ENCODE measurements around the gene ELK1.

DNA sequence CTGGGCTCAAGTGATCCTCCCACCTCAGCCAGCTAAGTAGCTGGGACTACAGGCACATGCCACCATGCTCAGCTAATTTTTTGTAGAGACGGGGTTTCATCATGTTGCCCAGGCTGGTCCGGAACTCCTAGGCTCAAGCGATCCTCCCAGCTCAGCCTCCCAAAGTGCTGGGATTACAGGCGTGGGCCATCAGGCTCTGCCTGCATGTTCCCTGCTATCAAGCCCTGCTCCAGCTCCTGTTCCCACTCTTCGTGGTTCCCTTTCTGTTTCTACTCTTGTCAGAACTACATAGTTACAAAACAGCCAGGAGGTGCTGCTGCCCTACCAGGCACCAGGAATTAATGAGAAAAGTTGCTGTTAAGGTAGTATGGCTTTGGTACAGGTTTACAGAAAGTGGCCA lies 59.4 kb downstream of the ELK1 start:
- TF ChIP-seq, protein P1, sequence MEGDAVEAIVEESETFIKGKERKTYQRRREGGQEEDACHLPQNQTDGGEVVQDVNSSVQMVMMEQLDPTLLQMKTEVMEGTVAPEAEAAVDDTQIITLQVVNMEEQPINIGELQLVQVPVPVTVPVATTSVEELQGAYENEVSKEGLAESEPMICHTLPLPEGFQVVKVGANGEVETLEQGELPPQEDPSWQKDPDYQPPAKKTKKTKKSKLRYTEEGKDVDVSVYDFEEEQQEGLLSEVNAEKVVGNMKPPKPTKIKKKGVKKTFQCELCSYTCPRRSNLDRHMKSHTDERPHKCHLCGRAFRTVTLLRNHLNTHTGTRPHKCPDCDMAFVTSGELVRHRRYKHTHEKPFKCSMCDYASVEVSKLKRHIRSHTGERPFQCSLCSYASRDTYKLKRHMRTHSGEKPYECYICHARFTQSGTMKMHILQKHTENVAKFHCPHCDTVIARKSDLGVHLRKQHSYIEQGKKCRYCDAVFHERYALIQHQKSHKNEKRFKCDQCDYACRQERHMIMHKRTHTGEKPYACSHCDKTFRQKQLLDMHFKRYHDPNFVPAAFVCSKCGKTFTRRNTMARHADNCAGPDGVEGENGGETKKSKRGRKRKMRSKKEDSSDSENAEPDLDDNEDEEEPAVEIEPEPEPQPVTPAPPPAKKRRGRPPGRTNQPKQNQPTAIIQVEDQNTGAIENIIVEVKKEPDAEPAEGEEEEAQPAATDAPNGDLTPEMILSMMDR (IDR thresholded peaks at IDR 0.05), result no peak
- TF ChIP-seq POLR2A (IDR thresholded peaks at IDR 0.05), result no peak
